Stimulated activated CD4-positive, alpha-beta T cell treated with anti-CD3 and anti-CD28 coated beads, Interleukin-4, amount 100 ng/mL, for 1 hour (primary cell): ENCODE measurements around the gene PRKAB2.

Experiments used
- DNase-seq: peaks from one replicate; pipeline ENCODE4 v3.0.0-alpha.2; 2020

Gene PRKAB2

GRCh38 chr1:147105909-147106308, 66.4 kb downstream of the PRKAB2 start:
- no peak for DNase-seq
